ENCODE results near the gene ZFP36L2. TPM values are rescaled to one million over a fixed set of nuclear protein-coding genes. Genes with fewer than 3 reads are reported as not detected.

The ZFP36L2 gene
- total and polyA plus RNA-seq, 10 of the 15 experiments (the other 5 are each of a cell fraction or from before 2014, with no cell fraction given), result 4.3 to 64.9 (median 19.5) TPM

- Histone ChIP-seq H3K4me2 (ENCODE audit: control insufficient read depth, insufficient read depth) (no peak overlapping the region), H3K4me3 (no peak overlapping the region), H3K36me3 (ENCODE audit: control insufficient read depth in 2 of 2, insufficient read depth in 2 of 2, low read length in 1 of 2) (peaks cover 0 to 4% of the 10 kb centered on the region in 2 experiments; a peak in 3 of 4 replicates), H3K79me2 (ENCODE audit: control insufficient read depth, insufficient read depth, low read length) (no peaks in the 10 kb centered on the region), H4K20me1 (ENCODE audit: control insufficient read depth, insufficient read depth) (no peaks in the 10 kb centered on the region), H3K9me3 (replicated peaks; ENCODE audit: control insufficient read depth, insufficient read depth, low read length) (no peaks in the 10 kb centered on the region), H3K4me1 (ENCODE audit: control insufficient read depth, insufficient read depth, low read length) (no peaks in the 10 kb centered on the region), H3K27ac (ENCODE audit: control insufficient read depth, insufficient read depth) (no peak overlapping the region), H2AFZ (ENCODE audit: control insufficient read depth, low read depth, low read length) (no peak overlapping the region), H3K9ac (ENCODE audit: control insufficient read depth, insufficient read depth, low read length) (no peak overlapping the region), H3K27me3 (replicated peaks in 1 of 2; ENCODE audit: control insufficient read depth in 2 of 2, insufficient read depth in 2 of 2, low read length in 1 of 2) (no peaks in the 10 kb centered on the region)
- ATAC-seq (no peak), DNase-seq (ENCODE audit: low read depth, low spot score) (no peak), FAIRE-seq (no peak)
- ChIA-PET POLR2A (interaction anchor here (0.6 kb wide), 1 partner anchor 510 kb away, joined by 3 read pairs; no protein-coding TSS in a partner anchor), SMC1A (ENCODE audit: uncharacterized antibody, unreplicated experiment) (interaction anchor here (1.0 kb wide), 1 partner anchor 17 kb away, joined by 3 read pairs; no protein-coding TSS in a partner anchor), RAD21 (ENCODE audit: unreplicated experiment) (interaction anchor here (1.2 kb wide), 1 partner anchor 235 kb away, joined by 5 read pairs; no protein-coding TSS in a partner anchor), CTCF (no interaction called here)
- in situ Hi-C loops (cut with MboI) (no loop called here), intact Hi-C loops (cut with micrococcal nuclease; ENCODE audit: unreplicated experiment) (no loop called here)
- TF ChIP-seq TAF1 (IDR thresholded peaks at IDR 0.05; ENCODE audit: borderline replicate concordance, low read depth, low read length) (no peak), CHD2 (IDR thresholded peaks at IDR 0.05; ENCODE audit: borderline replicate concordance, low read depth, low read length) (no peak), ZZZ3 (IDR thresholded peaks at IDR 0.05; ENCODE audit: control insufficient read depth, insufficient read length, low read depth) (no peak), CHD4 (IDR thresholded peaks at IDR 0.05) (no peak), CEBPZ (IDR thresholded peaks at IDR 0.05; ENCODE audit: low read depth, low read length) (no peak), ZNF24 (IDR thresholded peaks at IDR 0.05) (no peak), ZBTB40 (IDR thresholded peaks at IDR 0.05; ENCODE audit: borderline replicate concordance) (no peak), NFYA (IDR thresholded peaks at IDR 0.05; ENCODE audit: borderline replicate concordance, low read depth, low read length) (no peak), NR2C2 (IDR thresholded peaks at IDR 0.05; ENCODE audit: borderline replicate concordance, control insufficient read depth, insufficient read length, low read depth) (no peak)
- 94% methylated on average over 2 of the region's 2 CpGs for WGBS (ENCODE audit: insufficient coverage, insufficient replicate concordance, low lambda C conversion rate, missing lambda C conversion rate)
- no TSS peak for BruUV-seq (replicated peaks)
Observed at GRCh38 chr2:43250015-43250414, 23.6 kb upstream of the ZFP36L2 start.
